ENCODE results near the gene IQGAP3.

The IQGAP3 gene

DNA sequence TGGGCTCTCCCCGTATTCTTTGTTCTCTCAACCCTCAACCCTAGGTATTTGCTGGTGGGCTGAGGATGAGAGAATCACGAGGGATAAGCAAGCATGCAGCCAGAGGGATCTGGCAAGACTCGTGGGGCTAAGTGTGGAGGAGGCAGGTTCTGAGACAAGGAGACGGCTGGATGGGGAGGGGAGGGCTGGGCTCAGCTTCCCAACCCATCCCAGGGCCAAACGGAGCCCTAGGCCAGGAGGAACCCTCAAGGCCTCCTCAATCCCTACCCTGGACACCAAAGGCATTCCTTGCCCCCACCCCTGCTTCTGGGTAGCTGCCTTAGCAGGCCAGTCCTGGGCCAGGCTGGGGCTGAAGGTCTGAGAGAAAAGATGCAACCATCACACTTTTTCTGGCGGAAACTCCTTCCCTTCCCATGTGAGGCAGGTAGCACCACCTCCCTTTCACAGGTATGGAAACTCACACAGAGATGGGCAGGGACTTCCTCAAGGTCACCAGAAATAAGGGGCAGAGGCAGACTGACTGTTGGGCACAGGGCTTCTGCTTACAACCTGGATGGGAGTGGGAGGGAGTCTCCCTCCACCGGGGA, 78.0 kb downstream of the IQGAP3 start:
- no peak overlapping the region for H3K27ac ChIP-seq
- TF ChIP-seq, protein P1, sequence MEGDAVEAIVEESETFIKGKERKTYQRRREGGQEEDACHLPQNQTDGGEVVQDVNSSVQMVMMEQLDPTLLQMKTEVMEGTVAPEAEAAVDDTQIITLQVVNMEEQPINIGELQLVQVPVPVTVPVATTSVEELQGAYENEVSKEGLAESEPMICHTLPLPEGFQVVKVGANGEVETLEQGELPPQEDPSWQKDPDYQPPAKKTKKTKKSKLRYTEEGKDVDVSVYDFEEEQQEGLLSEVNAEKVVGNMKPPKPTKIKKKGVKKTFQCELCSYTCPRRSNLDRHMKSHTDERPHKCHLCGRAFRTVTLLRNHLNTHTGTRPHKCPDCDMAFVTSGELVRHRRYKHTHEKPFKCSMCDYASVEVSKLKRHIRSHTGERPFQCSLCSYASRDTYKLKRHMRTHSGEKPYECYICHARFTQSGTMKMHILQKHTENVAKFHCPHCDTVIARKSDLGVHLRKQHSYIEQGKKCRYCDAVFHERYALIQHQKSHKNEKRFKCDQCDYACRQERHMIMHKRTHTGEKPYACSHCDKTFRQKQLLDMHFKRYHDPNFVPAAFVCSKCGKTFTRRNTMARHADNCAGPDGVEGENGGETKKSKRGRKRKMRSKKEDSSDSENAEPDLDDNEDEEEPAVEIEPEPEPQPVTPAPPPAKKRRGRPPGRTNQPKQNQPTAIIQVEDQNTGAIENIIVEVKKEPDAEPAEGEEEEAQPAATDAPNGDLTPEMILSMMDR (IDR thresholded peaks at IDR 0.05), result no peak
- TF ChIP-seq ZFX (IDR thresholded peaks at IDR 0.05; ENCODE audit: borderline replicate concordance), result no peak

DNA sequence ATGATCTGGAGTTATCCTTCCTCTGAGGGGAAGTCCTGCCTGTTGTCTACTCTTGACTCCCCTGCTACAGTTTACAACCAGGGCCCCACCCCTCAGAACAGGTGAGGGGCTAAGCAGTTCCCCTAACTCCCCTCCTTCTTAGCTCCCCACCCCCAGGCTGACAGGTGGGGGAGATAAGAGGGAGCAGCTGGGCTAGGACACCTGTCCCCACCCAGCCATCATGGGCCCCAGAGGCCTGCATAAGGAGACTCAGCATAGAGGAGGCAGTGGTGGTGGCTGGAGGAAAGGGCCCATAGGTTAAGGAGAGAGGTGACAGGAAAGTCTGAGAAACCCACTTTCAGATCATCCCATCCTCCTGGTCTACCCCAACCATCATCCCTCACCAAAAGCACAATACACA, 78.6 kb downstream of the IQGAP3 start:
- no peak for TF ChIP-seq ZFX (IDR thresholded peaks at IDR 0.05; ENCODE audit: borderline replicate concordance)
- TF ChIP-seq, protein P1 (IDR thresholded peaks at IDR 0.05), result no peak
- no peak overlapping the region for H3K27ac ChIP-seq

DNA sequence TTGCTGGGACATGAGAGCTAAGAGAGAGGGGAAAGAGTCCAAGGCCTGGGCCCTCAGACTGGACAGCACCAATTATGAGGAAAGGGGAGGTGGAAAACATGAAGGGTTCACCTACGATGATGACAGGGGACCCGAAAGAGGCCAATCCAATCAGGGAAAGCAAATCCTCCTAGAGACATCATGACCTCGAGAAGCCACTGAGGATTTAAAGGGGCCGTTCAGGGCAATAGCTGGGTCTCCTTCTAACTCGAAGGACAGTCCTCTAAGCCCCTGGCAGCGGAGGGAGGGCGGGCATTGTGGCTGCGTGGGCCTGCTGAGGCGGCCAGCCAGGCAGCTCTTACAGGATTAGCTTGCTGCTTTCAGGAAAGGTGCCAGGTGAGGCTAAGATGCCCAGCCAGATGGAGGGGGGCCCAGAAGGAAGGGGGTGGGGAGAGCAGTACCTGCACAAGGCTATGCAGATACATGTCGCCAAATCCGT, 79.2 kb downstream of the IQGAP3 start:
- no peak for TF ChIP-seq ZFX (IDR thresholded peaks at IDR 0.05; ENCODE audit: borderline replicate concordance)
- TF ChIP-seq, protein P1 (IDR thresholded peaks at IDR 0.05), result no peak
- H3K27ac ChIP-seq, result no peak overlapping the region

DNA sequence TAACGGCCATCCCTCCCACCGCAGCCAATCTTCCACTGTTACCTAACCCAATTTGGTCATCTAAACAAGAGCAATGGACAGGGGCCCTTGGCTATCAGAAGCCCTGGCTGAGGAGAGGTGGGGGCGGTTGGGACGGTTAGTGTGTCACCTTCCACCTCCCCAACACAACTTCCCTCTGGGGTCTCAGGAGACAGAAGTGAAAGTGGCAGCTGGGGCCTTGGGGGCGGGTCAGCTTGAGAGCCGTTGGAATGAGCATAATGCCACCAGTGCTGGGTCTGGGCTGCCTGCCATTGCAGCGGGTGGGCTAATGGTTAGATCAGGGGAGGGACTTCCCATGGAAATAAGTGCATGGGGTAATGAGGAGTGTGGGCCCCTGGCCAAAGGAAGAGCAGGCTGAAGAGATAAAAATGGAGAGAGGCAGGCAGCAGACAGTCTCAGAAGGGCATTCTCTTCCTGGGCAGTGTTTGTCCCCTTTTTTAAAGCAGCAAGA, 79.7 kb downstream of the IQGAP3 start:
- 0 out of 2 replicates have a peak overlapping the region, but pooled peaks have one; percentile 29 for H3K27ac ChIP-seq

GRCh38 chr1:156492013-156492590, 80.3 kb downstream of the IQGAP3 start:
- 0 out of 2 replicates have a peak overlapping the region, but pooled peaks have one; percentile 29 for H3K27ac ChIP-seq
- no peak for TF ChIP-seq ZFX (IDR thresholded peaks at IDR 0.05; ENCODE audit: borderline replicate concordance)
- TF ChIP-seq, protein P1 (IDR thresholded peaks at IDR 0.05), result no peak

More for the DNA sequence above, 79.7 kb downstream of the IQGAP3 start:
- TF ChIP-seq ZFX (IDR thresholded peaks at IDR 0.05; ENCODE audit: borderline replicate concordance), result no peak

- TF ChIP-seq ZFX (IDR thresholded peaks at IDR 0.05; ENCODE audit: borderline replicate concordance), result no peak
- TF ChIP-seq, protein P1 (IDR thresholded peaks at IDR 0.05), result no peak
- peak overlapping the region; percentile 29 for H3K27ac ChIP-seq
Measured at GRCh38 chr1:156491151-156491949, 81.0 kb downstream of the IQGAP3 start.

DNA sequence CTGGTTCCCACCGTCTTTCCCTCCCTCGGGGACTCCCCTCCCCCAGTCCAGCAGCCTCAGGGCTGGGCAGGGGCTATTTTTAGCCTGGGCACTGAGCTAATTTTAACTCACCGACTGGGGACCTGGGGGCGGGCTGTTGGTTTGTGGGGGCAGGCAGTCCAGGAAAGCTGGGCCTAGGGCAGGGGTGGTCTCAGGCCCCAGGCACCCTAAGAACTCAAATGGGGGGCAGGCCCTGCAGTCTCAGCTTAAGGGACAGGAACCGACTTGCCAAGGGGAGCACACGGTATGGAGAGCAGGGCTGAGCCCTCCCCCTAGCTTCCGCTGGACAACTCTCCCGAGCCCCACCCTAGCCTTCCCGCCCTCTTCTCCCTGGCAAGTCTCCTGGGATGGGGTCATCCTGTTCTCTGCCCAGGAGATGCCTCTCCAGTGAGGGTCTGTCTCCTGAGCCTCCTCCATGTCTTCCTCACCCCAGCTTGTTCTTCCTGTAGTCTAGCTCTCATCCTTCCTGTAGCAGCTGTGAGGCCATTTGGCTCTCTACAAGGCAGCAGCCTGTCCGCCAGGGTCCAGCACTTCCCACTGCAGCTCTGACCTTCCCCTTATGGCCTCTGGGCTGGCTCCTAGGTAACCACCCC, 81.8 kb downstream of the IQGAP3 start:
- TF ChIP-seq ZFX (IDR thresholded peaks at IDR 0.05; ENCODE audit: borderline replicate concordance), result no peak
- TF ChIP-seq, protein P1 (IDR thresholded peaks at IDR 0.05), result no peak

More for the DNA sequence above, 81.8 kb downstream of the IQGAP3 start:
- peak overlapping the region; percentile 29 for H3K27ac ChIP-seq

All from 22Rv1 (cell line).